H9 (cell line): Measurements from ENCODE around the gene OGFR. TPM values are rescaled to one million over a fixed set of nuclear protein-coding genes. Genes with fewer than 3 reads are reported as not detected.

Experiments
- DNase-seq: peaks from one replicate; pipeline ENCODE4 v3.0.0-alpha.2; 2017
- H2AFZ ChIP-seq: one replicate; pipeline ENCODE4 v1.6.1; 2013; ENCODE audit warnings: mild to moderate bottlenecking, low read length, control low read depth, moderate library complexity
- H2AK5ac ChIP-seq: 2 replicates; pipeline ENCODE4 v1.6.1; 2013; ENCODE audit warnings: low read length, control low read depth, mixed read lengths; ENCODE audit not compliant: insufficient read length
- H2BK120ac ChIP-seq: one replicate; pipeline ENCODE4 v1.6.1; 2013; ENCODE audit warnings: low read depth, mild to moderate bottlenecking, low read length, control low read depth, inconsistent platforms; ENCODE audit not compliant: poor library complexity, severe bottlenecking
- H2BK12ac ChIP-seq: 2 replicates; pipeline ENCODE4 v1.6.1; 2013; ENCODE audit warnings: low read length, control low read depth, mixed read lengths, low read depth; ENCODE audit not compliant: insufficient read length
- H2BK15ac ChIP-seq: 2 replicates; pipeline ENCODE4 v1.6.1; 2013; ENCODE audit warnings: low read depth, low read length, control low read depth
- H2BK20ac ChIP-seq: one replicate; pipeline ENCODE4 v1.6.1; 2013; ENCODE audit warnings: low read depth, mild to moderate bottlenecking, low read length, control low read depth, inconsistent platforms; ENCODE audit not compliant: poor library complexity, severe bottlenecking
- H2BK5ac ChIP-seq: 2 replicates; pipeline ENCODE4 v1.6.1; 2013; ENCODE audit warnings: low read length, control low read depth, mixed read lengths; ENCODE audit not compliant: insufficient read length
- H3K14ac ChIP-seq: 2 replicates; pipeline ENCODE4 v1.6.1; 2013; ENCODE audit warnings: low read length, control low read depth; ENCODE audit not compliant: insufficient read depth
- H3K18ac ChIP-seq: 2 replicates; pipeline ENCODE4 v1.6.1; 2013; ENCODE audit warnings: low read depth, mild to moderate bottlenecking, mixed read lengths, low read length, control low read depth; ENCODE audit not compliant: insufficient read length
- H3K23ac ChIP-seq: 2 replicates; pipeline ENCODE4 v1.6.1; 2013; ENCODE audit warnings: low read length, control low read depth, mixed read lengths, low read depth; ENCODE audit not compliant: insufficient read length
- H3K23me2 ChIP-seq: 2 replicates; pipeline ENCODE4 v1.6.1; 2013; ENCODE audit warnings: low read depth, mild to moderate bottlenecking, mixed read lengths, low read length, control low read depth; ENCODE audit not compliant: insufficient read length, poor library complexity, severe bottlenecking
- H3K27ac ChIP-seq: 2 replicates; pipeline ENCODE4 v1.5.1; 2013; ENCODE audit warnings: low read length, control low read depth, mixed read lengths, low read depth; ENCODE audit not compliant: insufficient read length
- H3K27me3 ChIP-seq: 2 replicates; pipeline ENCODE4 v1.6.1; 2013; ENCODE audit warnings: low read length, control low read depth, inconsistent platforms; ENCODE audit not compliant: insufficient read depth
- H3K4ac ChIP-seq: 2 replicates; pipeline ENCODE4 v1.6.1; 2013; ENCODE audit warnings: low read depth, mild to moderate bottlenecking, control low read depth, inconsistent platforms, low read length, moderate library complexity
- H3K4me1 ChIP-seq: 2 replicates; pipeline ENCODE4 v1.6.1; 2013; ENCODE audit warnings: low read length, control low read depth, inconsistent platforms; ENCODE audit not compliant: insufficient read depth
- H3K4me2 ChIP-seq: 2 replicates; pipeline ENCODE4 v1.6.1; 2013; ENCODE audit warnings: low read length, control low read depth, mixed read lengths; ENCODE audit not compliant: insufficient read length, insufficient read depth
- H3K56ac ChIP-seq: 2 replicates; pipeline ENCODE4 v1.6.1; 2013; ENCODE audit warnings: low read depth, mild to moderate bottlenecking, mixed read lengths, low read length, control low read depth; ENCODE audit not compliant: insufficient read length
- H3K79me1 ChIP-seq: 2 replicates; pipeline ENCODE4 v1.6.1; 2013; ENCODE audit warnings: low read depth, mild to moderate bottlenecking, moderate library complexity, low read length, control low read depth, inconsistent platforms; ENCODE audit not compliant: insufficient read depth, poor library complexity, severe bottlenecking
- H3K79me2 ChIP-seq: 2 replicates; pipeline ENCODE4 v1.6.1; 2013; ENCODE audit warnings: low read length, control low read depth, inconsistent platforms; ENCODE audit not compliant: insufficient read depth
- H3K9ac ChIP-seq: 2 replicates; pipeline ENCODE4 v1.6.1; 2013; ENCODE audit warnings: low read length, control low read depth, mixed read lengths; ENCODE audit not compliant: insufficient read length; ENCODE audit errors: extremely low read depth
- H3K9me3 ChIP-seq: one replicate; pipeline ENCODE4 v1.6.1; 2013; ENCODE audit warnings: low read depth, low read length, inconsistent platforms; ENCODE audit not compliant: control insufficient read depth
- H3T11ph ChIP-seq: one replicate; pipeline ENCODE4 v1.6.1; 2013; ENCODE audit warnings: mild to moderate bottlenecking, low read length, control low read depth, inconsistent platforms
- H4K20me1 ChIP-seq: one replicate; pipeline ENCODE4 v1.6.1; 2013; ENCODE audit not compliant: control insufficient read depth, insufficient read length, insufficient read depth
- H4K5ac ChIP-seq: 2 replicates; pipeline ENCODE4 v1.6.1; 2013; ENCODE audit warnings: low read depth, mild to moderate bottlenecking, mixed read lengths, low read length, control low read depth; ENCODE audit not compliant: insufficient read length
- H4K8ac ChIP-seq: replicated peaks from 2 replicates; pipeline ENCODE4 v1.6.1; 2013; ENCODE audit warnings: low read length, control low read depth, mixed read lengths, low read depth; ENCODE audit not compliant: insufficient read length
- H4K91ac ChIP-seq: 2 replicates; pipeline ENCODE4 v1.6.1; 2013; ENCODE audit warnings: low read depth, mild to moderate bottlenecking, moderate library complexity, mixed read lengths, low read length, control low read depth; ENCODE audit not compliant: insufficient read length
- H3K27ac Mint-ChIP-seq, 3 experiments: 2 replicates in 2 of 3; 3 replicates in 1 of 3; pipeline ENCODE4 v1.8.0; 2020 to 2021; ENCODE audit warnings: mixed read lengths in 3 of 3, mild to moderate bottlenecking in 1 of 3, moderate library complexity in 1 of 3
- H3K27me3 Mint-ChIP-seq: 2 replicates; pipeline ENCODE4 v1.8.0; 2021; ENCODE audit warnings: low read depth, mild to moderate bottlenecking, moderate library complexity, mixed read lengths
- H3K36me3 Mint-ChIP-seq, 3 experiments: 2 replicates in 2 of 3; 3 replicates in 1 of 3; pipeline ENCODE4 v1.8.0; 2020 to 2021; ENCODE audit warnings: low read depth in 3 of 3, mixed read lengths in 3 of 3; ENCODE audit not compliant: insufficient read depth in 1 of 3
- H3K4me1 Mint-ChIP-seq, 2 experiments: 2 replicates each; pipeline ENCODE4 v1.8.0; 2020; ENCODE audit warnings: mixed read lengths in 2 of 2
- H3K4me3 Mint-ChIP-seq, 2 experiments: 2 replicates in 1 of 2; 3 replicates in 1 of 2; pipeline ENCODE4 v1.8.0; 2020 to 2021; ENCODE audit warnings: mild to moderate bottlenecking in 2 of 2, mixed read lengths in 2 of 2, moderate library complexity in 1 of 2
- H3K9me3 Mint-ChIP-seq, 2 experiments: 2 replicates in 1 of 2; 3 replicates in 1 of 2; pipeline ENCODE4 v1.8.0; 2020; ENCODE audit warnings: mild to moderate bottlenecking in 2 of 2, mixed read lengths in 2 of 2, moderate library complexity in 1 of 2
- WGBS: extraction: QIAGEN DNeasy Blood & Tissue Kit; methylation state at CpG from one replicate; pipeline ENCODE4 v1.1.7; 2013; ENCODE audit warnings: missing lambda C conversion rate, low lambda C conversion rate, mixed read lengths; ENCODE audit not compliant: insufficient read length; ENCODE audit errors: extremely low coverage; 5-methylcytosine and 5-hydroxymethylcytosine counted together
- total RNA-seq: library from RNA; stranded (reverse); gene quantifications from 2 replicates; pipeline ENCODE4 v1.2.1, GENCODE V29; 2021
- TF ChIP-seq, protein P1 (sequence below): fragments of 200-600 bp; sonication (generic); conservative IDR thresholded peaks from 3 replicates; pipeline ENCODE4 v1.8.0; 2021; ENCODE audit warnings: antibody characterized with exemption, mild to moderate bottlenecking

OGFR gene
- total RNA-seq, 1 experiment from 2014 or later, result 33.1 TPM

GRCh38 chr20:62787866-62788265, 16.8 kb upstream of the OGFR start:
- Histone ChIP-seq H2BK12ac (no peak overlapping the region), H3K4me2 (no peak overlapping the region), H2BK20ac (no peak overlapping the region), H2BK120ac (no peak overlapping the region), H2AK5ac (no peak overlapping the region), H3K14ac (no peak overlapping the region), H4K8ac (no peak overlapping the region), H3K56ac (no peak overlapping the region), H3K9me3 (no peaks in the 10 kb centered on the region), H3T11ph (no peak overlapping the region), H4K5ac (no peak overlapping the region), H3K9ac (no peak overlapping the region), H3K23me2 (no peaks in the 10 kb centered on the region), H3K27me3 (no peaks in the 10 kb centered on the region), H3K4me1 (no peaks in the 10 kb centered on the region), H3K27ac (no peak overlapping the region), H2AFZ (no peak overlapping the region), H3K18ac (no peak overlapping the region), H3K4ac (no peak overlapping the region), H4K20me1 (no peaks in the 10 kb centered on the region), H3K23ac (no peak overlapping the region), H3K79me2 (no peaks in the 10 kb centered on the region), H4K91ac (no peak overlapping the region), H2BK15ac (no peak overlapping the region), H2BK5ac (no peak overlapping the region), H3K79me1 (no peaks in the 10 kb centered on the region)
- TF ChIP-seq, protein P1, sequence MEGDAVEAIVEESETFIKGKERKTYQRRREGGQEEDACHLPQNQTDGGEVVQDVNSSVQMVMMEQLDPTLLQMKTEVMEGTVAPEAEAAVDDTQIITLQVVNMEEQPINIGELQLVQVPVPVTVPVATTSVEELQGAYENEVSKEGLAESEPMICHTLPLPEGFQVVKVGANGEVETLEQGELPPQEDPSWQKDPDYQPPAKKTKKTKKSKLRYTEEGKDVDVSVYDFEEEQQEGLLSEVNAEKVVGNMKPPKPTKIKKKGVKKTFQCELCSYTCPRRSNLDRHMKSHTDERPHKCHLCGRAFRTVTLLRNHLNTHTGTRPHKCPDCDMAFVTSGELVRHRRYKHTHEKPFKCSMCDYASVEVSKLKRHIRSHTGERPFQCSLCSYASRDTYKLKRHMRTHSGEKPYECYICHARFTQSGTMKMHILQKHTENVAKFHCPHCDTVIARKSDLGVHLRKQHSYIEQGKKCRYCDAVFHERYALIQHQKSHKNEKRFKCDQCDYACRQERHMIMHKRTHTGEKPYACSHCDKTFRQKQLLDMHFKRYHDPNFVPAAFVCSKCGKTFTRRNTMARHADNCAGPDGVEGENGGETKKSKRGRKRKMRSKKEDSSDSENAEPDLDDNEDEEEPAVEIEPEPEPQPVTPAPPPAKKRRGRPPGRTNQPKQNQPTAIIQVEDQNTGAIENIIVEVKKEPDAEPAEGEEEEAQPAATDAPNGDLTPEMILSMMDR, result no peak
- DNase-seq, result no peak
- H3K4me3 Mint-ChIP-seq, result no peak overlapping the region
- no peaks in the 10 kb centered on the region for H3K36me3 Mint-ChIP-seq
- no peaks in the 10 kb centered on the region; a peak in 1 of 5 replicates for H3K9me3 Mint-ChIP-seq
- H3K27me3 Mint-ChIP-seq, result peaks cover 25% of the 10 kb centered on the region
- peaks cover 6 to 10% of the 10 kb centered on the region in 2 experiments for H3K4me1 Mint-ChIP-seq
- no peak overlapping the region for H3K27ac Mint-ChIP-seq
- WGBS, result no CpG with 5 or more reads among the region's 5 CpGs
